GM12891 (cell line): ENCODE measurements around the gene MAEL.
A peak's percentile ranks its signal among the peaks of the same experiment; 100 is the strongest.
"Not testable (repeated sequence)": the region's sequence is repeated elsewhere in the genome, so short reads cannot be mapped to it uniquely, and the experiment has no call there.

Source experiments
- DNase-seq: peaks from one replicate; pipeline ENCODE4 v3.0.0; 2011; ENCODE audit warnings: low spot score; ENCODE audit not compliant: insufficient read length
- FAIRE-seq: peaks from 2 replicates; lab custom pipeline; 2011; peaks lifted over from hg19 to GRCh38; lab: Jason Lieb, UNC
- PAX5 ChIP-seq: IDR thresholded peaks from 2 replicates; pipeline ENCODE4 v1.6.1; 2011; ENCODE audit warnings: low read length, moderate library complexity, mild to moderate bottlenecking; ENCODE audit not compliant: insufficient read depth, severe bottlenecking
- POLR2A ChIP-seq: IDR thresholded peaks from 2 replicates; pipeline ENCODE4 v1.6.1; 2011; ENCODE audit warnings: low read depth, low read length, control low read depth
- POLR2AphosphoS5 ChIP-seq: IDR thresholded peaks from 2 replicates; pipeline ENCODE4 v1.6.1; 2011; ENCODE audit warnings: low read depth, low read length, control low read depth
- POU2F2 ChIP-seq: IDR thresholded peaks from 2 replicates; pipeline ENCODE4 v1.6.1; 2011; ENCODE audit warnings: low read depth, mild to moderate bottlenecking, control low read depth, low read length, moderate library complexity
- SPI1 ChIP-seq: IDR thresholded peaks from 2 replicates; pipeline ENCODE4 v1.6.1; 2011; ENCODE audit warnings: low read depth, low read length, control low read depth
- TAF1 ChIP-seq: IDR thresholded peaks from 2 replicates; pipeline ENCODE4 v1.6.1; 2011; ENCODE audit warnings: low read depth, low read length, control low read depth

The MAEL gene

DNA sequence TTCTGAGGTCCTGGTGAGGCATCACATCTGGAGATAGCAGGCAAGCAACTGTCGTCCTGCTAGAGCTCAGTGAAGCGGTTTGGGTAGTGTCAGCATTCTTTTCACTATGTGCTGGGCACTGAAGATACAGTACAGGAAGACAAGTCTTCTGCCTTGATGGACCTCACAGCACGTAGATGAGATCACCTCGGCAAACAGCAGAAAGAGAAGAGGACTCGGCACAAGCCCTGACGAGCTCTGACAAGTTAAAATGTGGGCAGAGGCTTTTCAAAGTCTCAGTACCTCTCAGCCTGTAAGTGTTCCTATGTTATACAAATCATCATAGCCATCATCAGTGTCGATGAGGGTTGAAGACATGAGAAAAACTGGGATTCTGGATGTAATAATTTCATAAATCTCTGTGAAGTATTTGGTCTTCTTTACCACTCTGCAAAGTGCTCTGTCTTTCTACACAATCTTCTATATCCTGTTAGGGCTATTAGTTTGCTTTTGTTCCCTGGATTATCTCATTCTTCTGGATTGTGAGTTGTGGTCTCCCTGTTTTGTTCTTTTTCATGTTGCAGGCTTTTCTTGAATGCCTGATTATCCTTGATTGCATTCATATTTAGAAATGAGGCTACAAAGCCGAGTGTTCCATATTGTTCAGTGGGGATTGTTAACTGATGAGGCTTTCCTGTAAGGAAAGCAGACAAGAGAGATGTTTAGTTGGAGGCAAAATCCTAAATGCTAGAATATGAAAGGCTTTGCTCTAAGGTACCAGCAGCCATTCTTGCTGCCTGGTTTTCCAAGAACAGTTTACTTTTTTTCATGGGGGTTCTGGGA is 24.2 kb downstream of the MAEL start:
- DNase-seq (no peak), FAIRE-seq (no peak)
- TF ChIP-seq SPI1, result no peak
- TF ChIP-seq TAF1, result no peak
- no peak for TF ChIP-seq POLR2AphosphoS5
- TF ChIP-seq POLR2A, result no peak
- TF ChIP-seq PAX5, result no peak

DNA sequence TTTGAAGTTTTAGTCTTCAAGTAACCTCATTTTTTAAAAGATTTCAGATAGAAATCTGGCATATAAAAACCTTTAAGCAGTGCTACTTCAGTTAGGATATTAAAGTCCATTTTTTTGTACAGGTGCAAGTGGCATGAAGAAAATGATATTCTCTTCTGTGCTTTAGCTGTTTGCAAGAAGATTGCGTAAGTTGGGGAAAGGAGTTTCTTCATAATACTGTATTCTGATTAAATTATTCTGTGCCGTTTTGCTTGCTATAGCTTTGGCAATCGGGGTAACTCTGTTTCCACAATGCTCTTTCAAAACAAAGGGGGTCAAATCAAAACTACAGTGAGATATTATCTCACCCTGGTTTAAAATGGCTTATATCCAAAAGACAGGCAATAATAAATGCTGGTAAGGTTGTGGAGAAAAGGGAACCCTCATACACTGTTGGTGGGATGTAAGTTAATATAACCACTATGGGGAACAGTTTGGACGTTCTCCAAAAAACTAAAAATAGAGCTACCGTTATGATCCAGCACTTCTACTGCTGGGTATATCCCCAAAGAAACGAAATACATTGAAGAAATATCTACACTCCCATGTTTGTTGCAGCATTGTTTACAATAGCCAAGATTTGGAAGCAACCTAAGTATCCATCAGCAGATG is 27.1 kb downstream of the MAEL start:
- FAIRE-seq (no peak), DNase-seq (no peak)
- no peak for TF ChIP-seq POLR2AphosphoS5
- TF ChIP-seq PAX5, result no peak
- no peak for TF ChIP-seq SPI1
- TF ChIP-seq TAF1, result no peak
- TF ChIP-seq POLR2A, result no peak
- no peak for TF ChIP-seq POU2F2

DNA sequence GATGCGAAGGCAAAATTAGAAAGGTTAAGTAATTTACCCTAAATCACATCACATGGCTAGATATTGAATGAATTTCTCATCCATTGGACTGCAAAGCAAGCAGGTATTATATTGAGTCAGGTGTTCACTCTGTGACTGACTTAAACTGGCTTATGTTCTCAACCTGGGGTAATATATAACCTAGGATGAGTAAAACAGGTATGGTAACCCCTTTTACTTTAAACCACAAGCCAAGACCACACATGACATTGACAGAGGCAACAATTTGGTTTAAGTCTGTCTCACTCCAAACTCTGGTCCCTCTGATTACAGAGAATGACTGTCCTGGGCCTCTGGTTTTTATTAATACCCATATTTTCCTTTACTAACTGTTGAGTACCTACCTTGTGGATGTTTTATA is 33.3 kb downstream of the MAEL start:
- DNase-seq (no peak), FAIRE-seq (no peak)
- no peak for TF ChIP-seq POU2F2
- no peak for TF ChIP-seq POLR2AphosphoS5
- no peak for TF ChIP-seq POLR2A
- TF ChIP-seq SPI1, result no peak
- TF ChIP-seq TAF1, result no peak
- no peak for TF ChIP-seq PAX5

DNA sequence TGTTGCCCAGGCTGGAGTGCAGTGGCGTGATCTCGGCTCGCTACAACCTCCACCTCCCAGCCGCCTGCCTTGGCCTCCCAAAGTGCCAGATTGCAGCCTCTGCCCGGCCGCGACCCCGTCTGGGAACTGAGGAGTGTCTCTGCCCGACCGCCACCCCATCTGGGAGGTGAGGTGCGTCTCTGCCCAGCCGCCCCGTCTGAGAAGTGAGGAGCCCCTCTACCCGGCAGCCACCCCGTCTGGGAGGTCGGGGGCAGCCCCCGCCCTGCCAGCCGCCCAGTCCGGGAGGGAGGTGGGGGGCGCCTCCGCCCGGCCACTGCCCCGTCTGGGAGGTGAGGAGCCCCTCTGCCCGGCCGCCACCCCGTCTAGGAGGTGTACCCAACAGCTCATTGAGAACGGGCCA is 40.5 kb downstream of the MAEL start:
- DNase-seq, FAIRE-seq: not testable (repeated sequence)

DNA sequence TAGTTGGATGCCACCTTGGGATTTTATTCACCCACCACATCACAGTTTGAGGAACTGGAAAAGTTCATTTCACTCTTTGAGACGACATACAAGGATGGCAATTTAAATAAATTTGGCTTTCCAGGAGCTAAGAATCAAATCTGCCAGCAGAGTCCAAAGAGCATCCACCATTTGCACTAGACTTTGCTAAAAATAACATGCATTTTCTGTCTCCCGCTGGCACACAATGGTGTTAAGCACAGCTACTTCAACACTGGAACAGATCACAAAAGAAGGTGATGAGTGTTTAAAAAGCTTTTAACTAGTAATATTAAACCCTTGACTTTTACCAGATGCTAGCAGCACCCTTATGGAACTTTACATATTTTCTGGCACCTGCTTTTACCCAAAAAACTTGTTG is 44.6 kb downstream of the MAEL start:
- no peak for FAIRE-seq
- TF ChIP-seq POLR2A (no peak), SPI1 (no peak), POLR2AphosphoS5 (no peak), PAX5 (no peak), TAF1 (no peak), POU2F2 (no peak)
- DNase-seq, result no peak

DNA sequence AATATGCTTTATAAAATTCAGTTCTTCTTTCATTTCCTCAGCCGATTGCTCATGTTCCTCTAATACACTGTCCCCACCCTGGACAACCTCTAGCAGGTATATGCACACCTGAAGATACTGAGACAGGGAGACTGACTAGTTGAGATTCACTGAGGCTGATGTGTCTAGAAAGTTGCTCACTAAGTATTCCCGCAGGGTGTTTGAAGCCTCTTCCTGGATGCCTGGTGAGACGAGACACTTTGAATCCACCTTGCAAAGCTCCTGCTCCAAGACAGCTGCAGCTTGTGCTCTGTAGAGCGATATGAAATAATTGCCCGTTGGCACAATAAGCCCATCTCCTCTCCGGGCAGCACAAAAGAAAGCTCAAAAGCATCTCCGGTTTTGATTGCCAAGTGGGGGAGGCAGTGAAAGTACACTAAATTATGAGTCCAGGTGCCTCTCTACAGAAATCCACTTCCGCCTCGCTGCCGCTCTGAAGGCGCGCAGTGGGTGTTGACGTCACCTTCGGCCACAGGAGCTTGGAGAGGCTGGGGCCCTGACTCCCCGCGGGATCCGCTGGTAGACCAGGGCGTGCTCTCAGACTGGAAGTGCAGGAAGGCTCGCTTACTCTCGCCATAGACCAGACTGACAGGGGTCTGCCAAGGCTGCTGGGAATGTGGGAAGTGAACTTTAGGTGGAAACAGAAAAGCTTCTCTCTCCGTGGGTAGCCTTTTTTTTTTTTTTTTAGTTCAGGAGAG is 54.8 kb downstream of the MAEL start:
- TF ChIP-seq SPI1, result peak; percentile 47
- TF ChIP-seq POLR2A, result no peak
- DNase-seq, result no peak
- FAIRE-seq, result peak; percentile 69

DNA sequence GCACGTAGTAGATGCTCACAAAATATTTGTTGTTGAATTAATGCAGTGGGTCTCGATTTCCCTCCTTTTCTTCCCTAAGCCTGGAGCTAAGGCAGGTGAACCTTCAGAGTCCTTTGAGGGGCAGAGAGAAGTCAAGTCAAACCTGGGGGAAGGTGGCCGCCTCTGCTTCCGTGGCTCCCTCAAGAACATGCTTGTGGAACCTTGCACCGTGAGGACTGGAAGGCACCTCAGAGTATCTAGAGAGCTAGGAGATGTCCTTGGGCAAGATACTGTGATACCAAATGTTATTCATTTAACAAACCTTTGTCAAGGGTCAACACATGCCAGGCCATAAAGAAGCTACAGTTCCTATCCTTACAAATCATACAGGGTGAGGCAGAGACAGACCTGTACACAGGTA is 62.8 kb downstream of the MAEL start:
- no peak for DNase-seq
- FAIRE-seq, result no peak
- TF ChIP-seq SPI1 (no peak), POU2F2 (no peak), TAF1 (no peak), POLR2AphosphoS5 (no peak), POLR2A (no peak), PAX5 (no peak)

DNA sequence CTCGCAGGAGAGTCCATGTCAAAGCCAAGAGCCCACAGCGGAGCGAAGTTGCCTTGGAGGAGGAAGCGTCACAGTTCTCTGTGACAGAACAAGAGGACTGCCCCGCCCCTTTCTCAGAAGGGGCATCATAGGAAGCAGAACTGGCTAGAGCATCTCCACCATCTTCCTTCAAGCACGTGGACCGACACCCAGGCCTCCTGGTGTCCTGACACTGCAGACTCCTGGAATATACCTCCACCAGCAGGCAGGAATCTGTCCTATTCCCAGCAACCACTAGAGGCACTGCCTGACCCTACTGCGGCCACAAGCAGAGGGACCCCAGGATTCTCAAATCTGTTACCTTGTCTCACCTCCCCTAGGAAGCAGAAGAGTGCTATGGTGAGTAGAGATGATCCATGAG is 63.3 kb downstream of the MAEL start:
- DNase-seq (no peak), FAIRE-seq (no peak)
- TF ChIP-seq PAX5, result no peak
- TF ChIP-seq POU2F2, result no peak
- no peak for TF ChIP-seq POLR2AphosphoS5
- TF ChIP-seq POLR2A, result no peak
- no peak for TF ChIP-seq TAF1
- TF ChIP-seq SPI1, result no peak

DNA sequence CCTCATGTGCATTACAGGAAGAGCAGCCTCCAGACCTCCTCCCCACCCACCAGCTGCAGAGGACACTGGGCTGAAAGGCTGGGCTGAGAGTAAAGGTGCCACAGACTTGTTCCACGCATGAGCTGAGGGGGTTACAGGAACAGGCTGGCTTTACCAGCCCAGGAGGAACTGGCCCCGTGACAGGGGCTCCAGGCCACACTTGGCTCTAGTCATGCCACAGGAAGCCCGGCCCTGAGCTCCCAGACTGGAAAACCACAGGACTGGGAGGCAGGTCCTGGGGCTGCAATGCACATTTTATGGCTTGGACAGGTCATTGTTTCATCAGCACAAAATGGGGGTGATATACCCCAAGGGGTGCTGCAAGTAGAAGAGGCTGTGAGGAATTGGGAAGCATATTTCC is 65.5 kb downstream of the MAEL start:
- FAIRE-seq, result no peak

More for the DNA sequence above, 65.5 kb downstream of the MAEL start:
- no peak for TF ChIP-seq TAF1
- no peak for TF ChIP-seq PAX5
- TF ChIP-seq POLR2A, result no peak
- no peak for TF ChIP-seq POU2F2
- no peak for TF ChIP-seq POLR2AphosphoS5
- TF ChIP-seq SPI1, result no peak
- no peak for DNase-seq
